GM12878 (cell line): Measurements from ENCODE around the gene PASK. TPM values are rescaled to one million over a fixed set of nuclear protein-coding genes. Genes with fewer than 3 reads are reported as not detected.

Source experiments
- ATAC-seq: fragments of 200-7000 bp; cut with Tn5 transposase; 3 replicates; pipeline ENCODE4 v1.9.1; 2020; ENCODE audit warnings: mild to moderate bottlenecking, moderate library complexity
- BruUV-seq: library from RNA; stranded (reverse); fragments of 400-500 nt; replicated peaks from 2 replicates; lab custom pipeline; 2021; lab: Mats Ljungman, UMichigan
- CTCF ChIA-PET: fragments of 300-600 bp; sonication (Branson Sonifier 250); formaldehyde crosslinking; extraction: SDS; loops from one replicate; lab custom pipeline; 2021; ENCODE audit warnings: inconsistent platforms; lab: Yijun Ruan, JAX
- POLR2A ChIA-PET: fragments of 350-600 bp; formaldehyde crosslinking; extraction: SDS; loops from one replicate; lab custom pipeline; 2021; ENCODE audit warnings: inconsistent platforms; lab: Charles Lee
- RAD21 ChIA-PET: fragments of 300-600 bp; sonication (Branson Sonifier 250); formaldehyde crosslinking; loops from one replicate; lab custom pipeline; 2023; ENCODE audit warnings: antibody characterized with exemption; ENCODE audit not compliant: unreplicated experiment; lab: Charles Lee
- SMC1A ChIA-PET: fragments of 300-600 bp; sonication (Branson Sonifier 250); formaldehyde crosslinking; loops from one replicate; lab custom pipeline; 2023; ENCODE audit not compliant: unreplicated experiment, uncharacterized antibody; lab: Charles Lee
- DNase-seq: peaks from one replicate; pipeline ENCODE4 v3.0.0-alpha.2; 2011; ENCODE audit warnings: low read depth, low spot score
- FAIRE-seq: peaks from 3 replicates; lab custom pipeline; 2011; peaks lifted over from hg19 to GRCh38; lab: Jason Lieb, UNC
- H2AFZ ChIP-seq: 2 replicates; pipeline ENCODE4 v1.6.0; 2011; ENCODE audit warnings: low read depth, low read length, control low read depth; ENCODE audit not compliant: control insufficient read depth
- H3K27ac ChIP-seq: 2 replicates; pipeline ENCODE4 v1.5.1; 2011; ENCODE audit warnings: control low read depth; ENCODE audit not compliant: control insufficient read depth, insufficient read depth
- H3K27me3 ChIP-seq, 2 experiments: replicated peaks in 1 of 2; 2 replicates each; pipeline versions ENCODE4 v1.6.0 to v1.6.1; 2011; ENCODE audit warnings: low read length in 1 of 2; ENCODE audit not compliant: control insufficient read depth in 2 of 2, insufficient read depth in 2 of 2
- H3K36me3 ChIP-seq, 2 experiments: 2 replicates each; pipeline ENCODE4 v1.5.1; 2011; ENCODE audit warnings: low read length in 1 of 2; ENCODE audit not compliant: control insufficient read depth in 2 of 2, insufficient read depth in 2 of 2
- H3K4me1 ChIP-seq: 2 replicates; pipeline ENCODE4 v1.6.1; 2011; ENCODE audit warnings: mild to moderate bottlenecking, low read length, moderate library complexity, mixed read lengths; ENCODE audit not compliant: control insufficient read depth, insufficient read depth
- H3K4me2 ChIP-seq: 2 replicates; pipeline ENCODE4 v1.6.0; 2011; ENCODE audit warnings: control low read depth; ENCODE audit not compliant: control insufficient read depth, insufficient read depth
- H3K4me3 ChIP-seq: fragments of 200-600 bp; sonication (generic); 2 replicates; pipeline ENCODE4 v1.5.1; 2016
- H3K79me2 ChIP-seq: 2 replicates; pipeline ENCODE4 v1.6.0; 2011; ENCODE audit warnings: low read length; ENCODE audit not compliant: control insufficient read depth, insufficient read depth
- H3K9ac ChIP-seq: 2 replicates; pipeline ENCODE4 v1.8.0; 2011; ENCODE audit warnings: low read length, control low read depth, mixed read lengths; ENCODE audit not compliant: control insufficient read depth, insufficient read depth
- H3K9me3 ChIP-seq: replicated peaks from 3 replicates; pipeline ENCODE4 v1.5.1; 2011; ENCODE audit warnings: mild to moderate bottlenecking, low read length; ENCODE audit not compliant: control insufficient read depth, insufficient read depth
- H4K20me1 ChIP-seq: 2 replicates; pipeline ENCODE4 v1.6.0; 2011; ENCODE audit not compliant: control insufficient read depth, insufficient read depth
- CHD2 ChIP-seq: IDR thresholded peaks from 2 replicates; pipeline ENCODE4 v1.6.1; 2011; ENCODE audit warnings: low read depth, low read length, improper control_type of control experiment, borderline replicate concordance
- CREM ChIP-seq: IDR thresholded peaks from 2 replicates; pipeline ENCODE4 v1.6.1; 2014; ENCODE audit warnings: antibody characterized with exemption, low read depth
- E4F1 ChIP-seq: fragments of 450-650 bp; IDR thresholded peaks from 2 replicates; pipeline ENCODE4 v1.6.1; 2018; ENCODE audit warnings: borderline replicate concordance, mild to moderate bottlenecking; ENCODE audit not compliant: partially characterized antibody
- ESRRA ChIP-seq: IDR thresholded peaks from 2 replicates; pipeline ENCODE4 v1.6.1; 2012; ENCODE audit warnings: mild to moderate bottlenecking, low read length, improper control_type of control experiment
- KDM1A ChIP-seq: fragments of 200-600 bp; sonication (generic); IDR thresholded peaks from 2 replicates; pipeline ENCODE4 v1.6.1; 2016; ENCODE audit warnings: borderline replicate concordance
- MEF2B ChIP-seq: fragments of 450-650 bp; IDR thresholded peaks from 2 replicates; pipeline ENCODE4 v1.6.1; 2018; ENCODE audit warnings: mild to moderate bottlenecking, moderate library complexity; ENCODE audit not compliant: partially characterized antibody, poor library complexity, severe bottlenecking
- PAX5 ChIP-seq: IDR thresholded peaks from 2 replicates; pipeline ENCODE4 v1.6.1; 2011; ENCODE audit warnings: low read depth, low read length, borderline replicate concordance
- TAF1 ChIP-seq: IDR thresholded peaks from 2 replicates; pipeline ENCODE4 v1.6.1; 2011; ENCODE audit warnings: mild to moderate bottlenecking, low read depth, low read length, borderline replicate concordance
- ZNF24 ChIP-seq: fragments of 450-650 bp; IDR thresholded peaks from 2 replicates; pipeline ENCODE4 v1.6.1; 2017; ENCODE audit warnings: antibody characterized with exemption, mild to moderate bottlenecking
- WGBS: methylation state at CpG from one replicate; pipeline ENCODE4 v1.1.6; 2016; ENCODE audit warnings: low lambda C conversion rate; ENCODE audit not compliant: insufficient replicate concordance, insufficient coverage; ENCODE audit errors: missing lambda C conversion rate; 5-methylcytosine and 5-hydroxymethylcytosine counted together
- in situ Hi-C: fragments of 300-500 bp; cut with MboI; formaldehyde crosslinking; loops from 9 replicates; pipeline ENCODE4 v1.14.3; 2018; ENCODE audit warnings: mixed read lengths
- intact Hi-C: fragments of 100-400 bp; cut with micrococcal nuclease; formaldehyde crosslinking; loops from one replicate; pipeline ENCODE4 v1.14.2; 2022; ENCODE audit not compliant: unreplicated experiment
- polyA plus RNA-seq, 11 experiments: library from polyadenylated mRNA; depleted of rRNA in 4 of 11; unstranded in 6 of 11; stranded (reverse) in 5 of 11; fragments of >200 nt; fragmentation: Nextera tagmentation in 4 of 11; fragmentation: Illumina TruSeq in 1 of 11; extraction: Ambion mirVana in 4 of 11; extraction: Trizol in 1 of 11; gene quantifications; 1 replicate in 1 of 11; 2 replicates in 10 of 11; pipeline versions ENCODE4 v1.2.1 to v1.2.3, GENCODE V29; 2011 to 2016; ENCODE audit warnings: inconsistent platforms in 2 of 11, missing spikeins in 2 of 11, low read depth in 1 of 11
- total RNA-seq, 4 experiments: library from RNA; depleted of rRNA in 3 of 4; stranded (reverse); fragments of >200 nt in 3 of 4; fragmentation: Illumina TruSeq in 1 of 4; extraction: Trizol in 1 of 4; gene quantifications; 2 replicates each; pipeline versions ENCODE4 v1.2.1 to v1.2.3, GENCODE V29; 2013 to 2021
- TF ChIP-seq, protein P1 (sequence below), 3 experiments: IDR thresholded peaks in 2 of 3; conservative IDR thresholded peaks in 1 of 3; 2 replicates each; pipeline ENCODE4 v1.5.1; 2011; ENCODE audit warnings: low read depth in 3 of 3, low read length in 3 of 3, mild to moderate bottlenecking in 3 of 3, control low read depth in 2 of 3, moderate library complexity in 2 of 3, inconsistent platforms in 1 of 3, mixed read lengths in 1 of 3; ENCODE audit not compliant: control insufficient read depth in 2 of 3, insufficient read depth in 1 of 3; ENCODE audit errors: extremely low read depth in 1 of 3

The PASK gene
- total and polyA plus RNA-seq, 10 of the 15 experiments (the other 5 are each of a cell fraction or from before 2014, with no cell fraction given): 9.6 to 62.2 (median 28.5) TPM

GRCh38 chr2:241187101-241187917 lies 38.0 kb upstream of the PASK start:
- no TSS peak for BruUV-seq
- Histone ChIP-seq H4K20me1 (no peaks in the 10 kb centered on the region), H3K9ac (no peak overlapping the region), H3K4me2 (no peak overlapping the region), H3K36me3 (no peaks in the 10 kb centered on the region; a peak in 1 of 4 replicates), H3K79me2 (no peaks in the 10 kb centered on the region), H3K4me1 (no peaks in the 10 kb centered on the region), H3K27me3 (no peaks in the 10 kb centered on the region), H3K9me3 (no peaks in the 10 kb centered on the region), H3K4me3 (no peak overlapping the region), H3K27ac (no peak overlapping the region), H2AFZ (no peak overlapping the region)
- ATAC-seq (no peak), DNase-seq (no peak), FAIRE-seq (no peak)
- ChIA-PET RAD21 (no interaction called here), CTCF (no interaction called here), SMC1A (no interaction called here), POLR2A (no interaction called here)
- no peak for TF ChIP-seq TAF1
- no peak for TF ChIP-seq CHD2
- TF ChIP-seq ESRRA: no peak
- TF ChIP-seq E4F1: no peak
- TF ChIP-seq KDM1A: no peak
- TF ChIP-seq CREM: no peak
- TF ChIP-seq, protein P1, sequence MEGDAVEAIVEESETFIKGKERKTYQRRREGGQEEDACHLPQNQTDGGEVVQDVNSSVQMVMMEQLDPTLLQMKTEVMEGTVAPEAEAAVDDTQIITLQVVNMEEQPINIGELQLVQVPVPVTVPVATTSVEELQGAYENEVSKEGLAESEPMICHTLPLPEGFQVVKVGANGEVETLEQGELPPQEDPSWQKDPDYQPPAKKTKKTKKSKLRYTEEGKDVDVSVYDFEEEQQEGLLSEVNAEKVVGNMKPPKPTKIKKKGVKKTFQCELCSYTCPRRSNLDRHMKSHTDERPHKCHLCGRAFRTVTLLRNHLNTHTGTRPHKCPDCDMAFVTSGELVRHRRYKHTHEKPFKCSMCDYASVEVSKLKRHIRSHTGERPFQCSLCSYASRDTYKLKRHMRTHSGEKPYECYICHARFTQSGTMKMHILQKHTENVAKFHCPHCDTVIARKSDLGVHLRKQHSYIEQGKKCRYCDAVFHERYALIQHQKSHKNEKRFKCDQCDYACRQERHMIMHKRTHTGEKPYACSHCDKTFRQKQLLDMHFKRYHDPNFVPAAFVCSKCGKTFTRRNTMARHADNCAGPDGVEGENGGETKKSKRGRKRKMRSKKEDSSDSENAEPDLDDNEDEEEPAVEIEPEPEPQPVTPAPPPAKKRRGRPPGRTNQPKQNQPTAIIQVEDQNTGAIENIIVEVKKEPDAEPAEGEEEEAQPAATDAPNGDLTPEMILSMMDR (IDR thresholded peaks at IDR 0.05 in 2 of 3, conservative IDR thresholded peaks at IDR 0.05 in 1 of 3; ENCODE audit: control insufficient read depth in 2 of 3, extremely low read depth in 1 of 3, insufficient read depth in 1 of 3, low read depth in 3 of 3, low read length in 3 of 3): no peak
- no peak for TF ChIP-seq ZNF24
- no peak for TF ChIP-seq MEF2B
- no peak for TF ChIP-seq PAX5
- 17% methylated on average over 11 of the region's 14 CpGs for WGBS
- intact Hi-C loops (no loop called here), in situ Hi-C loops (no loop called here)
